H1 (cell line): ENCODE results near the gene CACNA1C. TPM values are rescaled to one million over a fixed set of nuclear protein-coding genes. Genes with fewer than 3 reads are reported as not detected.

Experiments
- CTCF ChIA-PET: fragments of 300-600 bp; sonication (Branson Sonifier 250); formaldehyde crosslinking; loops from one replicate; lab custom pipeline; 2021; ENCODE audit not compliant: partially characterized antibody; lab: Charles Lee
- POLR2A ChIA-PET: fragments of 300-600 bp; sonication (Branson Sonifier 250); formaldehyde crosslinking; loops from one replicate; lab custom pipeline; 2021; ENCODE audit warnings: inconsistent platforms; ENCODE audit not compliant: partially characterized antibody; lab: Charles Lee
- DNase-seq, 2 experiments: peaks; one replicate each; pipeline versions ENCODE4 v3.0.0 to v3.0.0-alpha.2; 2010 to 2022; ENCODE audit warnings: low spot score in 2 of 2, low read depth in 1 of 2, mixed read lengths in 1 of 2
- FAIRE-seq: peaks from 2 replicates; lab custom pipeline; 2011; peaks lifted over from hg19 to GRCh38; lab: Jason Lieb, UNC
- H2AFZ ChIP-seq: 2 replicates; pipeline ENCODE4 v1.8.1; 2012; ENCODE audit warnings: low read length, inconsistent platforms
- H2AK5ac ChIP-seq: 2 replicates; pipeline ENCODE4 v1.6.1; 2013; ENCODE audit warnings: low read depth, low read length
- H2BK120ac ChIP-seq: replicated peaks from 2 replicates; pipeline ENCODE3; 2013; ENCODE audit warnings: low read depth, low read length, inconsistent platforms
- H2BK12ac ChIP-seq: 2 replicates; pipeline ENCODE4 v1.6.1; 2013; ENCODE audit warnings: low read depth, low read length
- H2BK15ac ChIP-seq: 2 replicates; pipeline ENCODE4 v1.6.1; 2013; ENCODE audit warnings: low read length
- H2BK20ac ChIP-seq: 2 replicates; pipeline ENCODE4 v1.6.1; 2013; ENCODE audit warnings: low read length
- H2BK5ac ChIP-seq: 2 replicates; pipeline ENCODE4 v1.6.1; 2013; ENCODE audit warnings: low read depth, low read length
- H3K14ac ChIP-seq: 2 replicates; pipeline ENCODE4 v1.6.1; 2013; ENCODE audit warnings: inconsistent platforms; ENCODE audit not compliant: insufficient read length
- H3K18ac ChIP-seq: 2 replicates; pipeline ENCODE4 v1.6.1; 2013; ENCODE audit warnings: low read length; ENCODE audit errors: extremely low read depth
- H3K23ac ChIP-seq: 2 replicates; pipeline ENCODE4 v1.6.1; 2013; ENCODE audit warnings: inconsistent platforms; ENCODE audit not compliant: insufficient read length
- H3K23me2 ChIP-seq: 2 replicates; pipeline ENCODE4 v1.6.1; 2013; ENCODE audit warnings: low read depth, low read length
- H3K27ac ChIP-seq: 2 replicates; pipeline ENCODE4 v1.6.1; 2011; ENCODE audit warnings: low read depth, low read length, inconsistent platforms
- H3K27me3 ChIP-seq, 4 experiments: replicated peaks in 1 of 4; 1 replicate in 1 of 4; 2 replicates in 3 of 4; pipeline versions ENCODE4 v1.6.1 to v1.8.1; 2011 to 2013; ENCODE audit warnings: low read length in 3 of 4, mild to moderate bottlenecking in 3 of 4, inconsistent platforms in 2 of 4, mixed read lengths in 2 of 4, moderate library complexity in 1 of 4; ENCODE audit not compliant: control insufficient read depth in 3 of 4, insufficient read depth in 3 of 4; ENCODE audit errors: extremely low read depth in 1 of 4
- H3K36me3 ChIP-seq, 4 experiments: 2 replicates each; pipeline versions ENCODE4 v1.6.1 to v1.8.1; 2011 to 2013; ENCODE audit warnings: mild to moderate bottlenecking in 4 of 4, low read length in 3 of 4, moderate library complexity in 2 of 4, control low read depth in 1 of 4, inconsistent platforms in 1 of 4; ENCODE audit not compliant: insufficient read depth in 4 of 4, control insufficient read depth in 2 of 4
- H3K4ac ChIP-seq: replicated peaks from 2 replicates; pipeline ENCODE3; 2013; ENCODE audit warnings: low read length, low read depth, mixed read lengths, inconsistent platforms; ENCODE audit not compliant: insufficient read length
- H3K4me1 ChIP-seq, 4 experiments: replicated peaks in 1 of 4; 1 replicate in 1 of 4; 2 replicates in 3 of 4; pipeline versions ENCODE4 v1.6.1 to v1.8.1; 2011 to 2013; ENCODE audit warnings: low read length in 3 of 4, inconsistent platforms in 2 of 4, mixed read lengths in 1 of 4; ENCODE audit not compliant: insufficient read depth in 4 of 4, control insufficient read depth in 3 of 4
- H3K4me2 ChIP-seq, 2 experiments: 2 replicates each; pipeline versions ENCODE4 v1.6.1 to v1.8.1; 2011 to 2013; ENCODE audit warnings: low read depth in 2 of 2, low read length in 2 of 2, control low read depth in 1 of 2, inconsistent platforms in 1 of 2, mild to moderate bottlenecking in 1 of 2; ENCODE audit not compliant: insufficient read depth in 1 of 2
- H3K4me3 ChIP-seq, 4 experiments: fragments of 200-600, 300-600 bp in 1 of 4; sonication (generic), shearing (Covaris generic), sonication (Bioruptor Twin) in 1 of 4; 2 replicates each; pipeline versions ENCODE4 v1.5.1 to v1.8.1; 2011 to 2016; ENCODE audit warnings: low read length in 4 of 4, low read depth in 3 of 4, control low read depth in 2 of 4, inconsistent platforms in 2 of 4, mild to moderate bottlenecking in 2 of 4, mixed read lengths in 1 of 4, moderate library complexity in 1 of 4; ENCODE audit not compliant: insufficient read depth in 2 of 4; ENCODE audit errors: extremely low read depth in 1 of 4
- H3K56ac ChIP-seq: replicated peaks from 2 replicates; pipeline ENCODE3; 2013; ENCODE audit warnings: low read depth, mild to moderate bottlenecking, mixed read lengths, low read length, inconsistent platforms; ENCODE audit not compliant: insufficient read length
- H3K79me1 ChIP-seq: 2 replicates; pipeline ENCODE4 v1.6.1; 2013; ENCODE audit warnings: low read depth, low read length, control low read depth
- H3K79me2 ChIP-seq, 2 experiments: 2 replicates each; pipeline versions ENCODE4 v1.6.1 to v1.8.1; 2012 to 2013; ENCODE audit warnings: low read length in 2 of 2, mild to moderate bottlenecking in 2 of 2, inconsistent platforms in 1 of 2; ENCODE audit not compliant: insufficient read depth in 2 of 2, control insufficient read depth in 1 of 2
- H3K9ac ChIP-seq, 4 experiments: replicated peaks in 1 of 4; 1 replicate in 1 of 4; 2 replicates in 3 of 4; pipeline versions ENCODE4 v1.6.1 to v1.8.1; 2011 to 2013; ENCODE audit warnings: low read depth in 3 of 4, low read length in 3 of 4, control low read depth in 2 of 4, mild to moderate bottlenecking in 2 of 4, moderate library complexity in 2 of 4, inconsistent platforms in 1 of 4; ENCODE audit errors: extremely low read depth in 1 of 4
- H3K9me3 ChIP-seq, 2 experiments: 2 replicates each; pipeline versions ENCODE4 v1.6.1 to v1.8.1; 2012 to 2013; ENCODE audit warnings: mild to moderate bottlenecking in 2 of 2, moderate library complexity in 2 of 2, control low read depth in 1 of 2, inconsistent platforms in 1 of 2, low read depth in 1 of 2, low read length in 1 of 2, mixed read lengths in 1 of 2; ENCODE audit not compliant: insufficient read depth in 2 of 2
- H4K20me1 ChIP-seq, 2 experiments: replicated peaks in 1 of 2; 2 replicates each; pipeline versions ENCODE3 to v1.8.1; 2011 to 2013; ENCODE audit warnings: inconsistent platforms in 2 of 2, low read length in 2 of 2, mild to moderate bottlenecking in 1 of 2; ENCODE audit not compliant: insufficient read depth in 2 of 2, control insufficient read depth in 1 of 2
- H4K5ac ChIP-seq: 2 replicates; pipeline ENCODE4 v1.6.1; 2013; ENCODE audit warnings: low read length, low read depth, mixed read lengths, inconsistent platforms; ENCODE audit not compliant: insufficient read length
- H4K8ac ChIP-seq: 2 replicates; pipeline ENCODE4 v1.8.0; 2013; ENCODE audit warnings: mild to moderate bottlenecking, moderate library complexity, low read length, inconsistent platforms; ENCODE audit not compliant: insufficient read depth; ENCODE audit errors: extremely low read depth
- H4K91ac ChIP-seq: replicated peaks from 2 replicates; pipeline ENCODE3; 2013; ENCODE audit warnings: low read length, mixed read lengths, inconsistent platforms; ENCODE audit not compliant: insufficient read length
- EGR1 ChIP-seq: IDR thresholded peaks from 2 replicates; pipeline ENCODE4 v1.6.1; 2011; ENCODE audit warnings: low read depth, low read length, borderline replicate concordance
- HDAC2 ChIP-seq, 2 experiments: fragments of 300-600 bp in 1 of 2; sonication (generic) in 1 of 2; IDR thresholded peaks; 2 replicates each; pipeline ENCODE4 v1.6.1; 2011 to 2012; ENCODE audit warnings: low read depth in 2 of 2, low read length in 2 of 2, mild to moderate bottlenecking in 2 of 2, moderate library complexity in 2 of 2, borderline replicate concordance in 1 of 2, inconsistent platforms in 1 of 2
- JUN ChIP-seq: IDR thresholded peaks from 2 replicates; pipeline ENCODE4 v1.6.1; 2011; ENCODE audit warnings: low read depth, mild to moderate bottlenecking, improper control_type of control experiment, low read length
- MAFK ChIP-seq: IDR thresholded peaks from 2 replicates; pipeline ENCODE4 v1.6.1; 2012; ENCODE audit warnings: low read depth, mild to moderate bottlenecking, improper control_type of control experiment, low read length
- NANOG ChIP-seq: IDR thresholded peaks from 2 replicates; pipeline ENCODE4 v1.6.1; 2011; ENCODE audit warnings: low read length, low read depth, mild to moderate bottlenecking, inconsistent platforms; ENCODE audit not compliant: insufficient read depth, poor library complexity, severe bottlenecking
- POLR2A ChIP-seq, 2 experiments: IDR thresholded peaks; 1 replicate in 1 of 2; 2 replicates in 1 of 2; pipeline ENCODE4 v1.6.1; 2011; ENCODE audit warnings: low read depth in 2 of 2, low read length in 2 of 2, mild to moderate bottlenecking in 2 of 2; ENCODE audit errors: control extremely low read depth in 1 of 2
- POU5F1 ChIP-seq: IDR thresholded peaks from 2 replicates; pipeline ENCODE4 v1.6.1; 2011; ENCODE audit warnings: low read depth, mild to moderate bottlenecking, low read length, moderate library complexity
- RAD21 ChIP-seq, 2 experiments: IDR thresholded peaks in 1 of 2; conservative IDR thresholded peaks in 1 of 2; 2 replicates each; pipeline ENCODE4 v1.6.1; 2011; ENCODE audit warnings: low read depth in 2 of 2, low read length in 2 of 2, improper control_type of control experiment in 1 of 2, inconsistent platforms in 1 of 2, mild to moderate bottlenecking in 1 of 2, moderate library complexity in 1 of 2
- SIRT6 ChIP-seq: IDR thresholded peaks from one replicate; pipeline ENCODE4 v1.7.1; 2012; ENCODE audit warnings: low read length, inconsistent platforms
- TEAD4 ChIP-seq: IDR thresholded peaks from 2 replicates; pipeline ENCODE4 v1.6.1; 2012; ENCODE audit warnings: low read depth, low read length, inconsistent platforms, mixed read lengths
- ZNF274 ChIP-seq: IDR thresholded peaks from 2 replicates; pipeline ENCODE4 v1.7.0; 2012; ENCODE audit warnings: low read length, borderline replicate concordance; ENCODE audit errors: extremely low read depth
- WGBS, 2 experiments: shearing (Covaris generic) in 1 of 2; methylation state at CpG; one replicate each; pipeline versions ENCODE4 v1.1.6 to v1.1.7; 2013 to 2015; ENCODE audit warnings: low lambda C conversion rate in 2 of 2, mixed read lengths in 2 of 2, inconsistent platforms in 1 of 2, low coverage in 1 of 2, missing lambda C conversion rate in 1 of 2; ENCODE audit not compliant: insufficient replicate concordance in 2 of 2, insufficient coverage in 1 of 2, insufficient read length in 1 of 2; ENCODE audit errors: extremely low coverage in 1 of 2, missing lambda C conversion rate in 1 of 2; 5-methylcytosine and 5-hydroxymethylcytosine counted together
- polyA plus RNA-seq, 7 experiments: library from polyadenylated mRNA; depleted of rRNA in 3 of 7; stranded (reverse) in 5 of 7; unstranded in 2 of 7; fragments of >200 nt in 5 of 7; fragments of 200-250 nt in 2 of 7; gene quantifications; 1 replicate in 5 of 7; 2 replicates in 1 of 7; 4 replicates in 1 of 7; pipeline versions ENCODE4 v1.2.1 to v1.2.3, GENCODE V29; 2011 to 2013; ENCODE audit warnings: missing spikeins in 2 of 7, mixed read lengths in 2 of 7
- total RNA-seq: library from RNA; stranded (reverse); fragmentation: NEBNext Ultra II Directional; extraction: Animal tissue kit (Norgen Biotek cat#: 25700); gene quantifications from 2 replicates; pipeline ENCODE4 v1.2.1, GENCODE V29; 2021

Gene CACNA1C
- total and polyA plus RNA-seq, 2 of the 8 experiments (the other 6 are each of a cell fraction or from before 2014, with no cell fraction given), result 1.3 TPM

GRCh38 chr12:2504577-2504976 lies 451.8 kb downstream of the CACNA1C start:
- H2BK20ac ChIP-seq, result no peak overlapping the region
- FAIRE-seq, result no peak
- H3K14ac ChIP-seq, result no peak overlapping the region
- H3K9ac ChIP-seq, result no peak overlapping the region
- ChIA-PET POLR2A (no interaction called here), CTCF (no interaction called here)
- TF ChIP-seq TEAD4 (no peak), EGR1 (no peak), ZNF274 (no peak), SIRT6 (no peak), MAFK (no peak), HDAC2 (IDR thresholded peaks at IDR 0.05; ENCODE audit: borderline replicate concordance in 1 of 2, low read depth in 2 of 2, low read length in 2 of 2) (no peak), RAD21 (IDR thresholded peaks at IDR 0.05 in 1 of 2, conservative IDR thresholded peaks at IDR 0.05 in 1 of 2; ENCODE audit: low read depth in 2 of 2, low read length in 2 of 2) (no peak), JUN (no peak), POU5F1 (no peak), NANOG (no peak), POLR2A (IDR thresholded peaks at IDR 0.05; ENCODE audit: control extremely low read depth in 1 of 2, low read depth in 2 of 2, low read length in 2 of 2) (no peak)
- no peaks in the 10 kb centered on the region for H3K23me2 ChIP-seq
- no peak overlapping the region for H4K91ac ChIP-seq
- H3K27ac ChIP-seq, result no peak overlapping the region
- H4K8ac ChIP-seq, result no peak overlapping the region
- H3K4ac ChIP-seq, result no peak overlapping the region
- H2BK120ac ChIP-seq, result no peak overlapping the region
- H2AK5ac ChIP-seq, result no peak overlapping the region
- no peak overlapping the region for H3K18ac ChIP-seq
- H3K4me3 ChIP-seq, result no peak overlapping the region
- H3K4me1 ChIP-seq, result 0 out of 7 replicates have a peak, but pooled peaks cover 0 to 2% (median 0%) of the 10 kb centered on the region in 4 experiments
- no peak overlapping the region for H3K4me2 ChIP-seq
- no peak overlapping the region for H2BK5ac ChIP-seq
- H2AFZ ChIP-seq, result no peak overlapping the region
- H3K56ac ChIP-seq, result no peak overlapping the region
- H3K23ac ChIP-seq, result no peak overlapping the region
- no peaks in the 10 kb centered on the region for H3K27me3 ChIP-seq
- H3K79me1 ChIP-seq, result no peaks in the 10 kb centered on the region
- H3K9me3 ChIP-seq, result no peaks in the 10 kb centered on the region
- H3K79me2 ChIP-seq, result no peaks in the 10 kb centered on the region
- H2BK12ac ChIP-seq, result no peak overlapping the region
- no peak overlapping the region for H2BK15ac ChIP-seq
- no peak overlapping the region for H4K5ac ChIP-seq
- DNase-seq, result no peak
- 93% methylated on average over 15 of the region's 15 CpGs; no CpG with 5 or more reads in 1 of the 2 experiments for WGBS, 2 experiments
- no peaks in the 10 kb centered on the region for H3K36me3 ChIP-seq
- no peaks in the 10 kb centered on the region for H4K20me1 ChIP-seq
